Neural crest cell (in vitro differentiated cells): ENCODE results near the gene RNF123. TPM values are rescaled to one million over a fixed set of nuclear protein-coding genes. Genes with fewer than 3 reads are reported as not detected.

Experiments used
- DNase-seq: peaks from one replicate; pipeline ENCODE4 v3.0.0; 2021; ENCODE audit warnings: low read depth, mixed read lengths, low spot score
- H3K27ac Mint-ChIP-seq: one replicate; pipeline ENCODE4 v1.8.0; 2021; ENCODE audit warnings: mild to moderate bottlenecking, mixed read lengths; ENCODE audit not compliant: unreplicated experiment
- H3K27me3 Mint-ChIP-seq: 2 replicates; pipeline ENCODE4 v1.8.0; 2021; ENCODE audit warnings: low read depth, mild to moderate bottlenecking, mixed read lengths
- H3K36me3 Mint-ChIP-seq: 2 replicates; pipeline ENCODE4 v1.8.0; 2021; ENCODE audit warnings: low read depth, mild to moderate bottlenecking, mixed read lengths
- H3K4me1 Mint-ChIP-seq: 2 replicates; pipeline ENCODE4 v1.8.0; 2021; ENCODE audit warnings: mixed read lengths
- H3K4me3 Mint-ChIP-seq: one replicate; pipeline ENCODE4 v1.8.0; 2021; ENCODE audit warnings: mild to moderate bottlenecking, mixed read lengths
- H3K9me3 Mint-ChIP-seq: 2 replicates; pipeline ENCODE4 v1.8.0; 2021; ENCODE audit warnings: mixed read lengths
- total RNA-seq: library from RNA; stranded (reverse); gene quantifications from 2 replicates; pipeline ENCODE4 v1.2.1, GENCODE V29; 2021
- TF ChIP-seq, protein P1 (sequence below): fragments of 200-600 bp; sonication (generic); conservative IDR thresholded peaks from 2 replicates; pipeline ENCODE4 v1.5.0; 2021; ENCODE audit warnings: antibody characterized with exemption, mild to moderate bottlenecking

RNF123 gene
- total RNA-seq, 1 donor from 2014 or later, result 42.4 TPM

- H3K4me3 Mint-ChIP-seq, result no peak overlapping the region
- H3K9me3 Mint-ChIP-seq, result no peaks in the 10 kb centered on the region
- H3K27me3 Mint-ChIP-seq, result peaks cover 8% of the 10 kb centered on the region
- no peak for DNase-seq
- peaks cover 20% of the 10 kb centered on the region for H3K4me1 Mint-ChIP-seq
- TF ChIP-seq, protein P1, sequence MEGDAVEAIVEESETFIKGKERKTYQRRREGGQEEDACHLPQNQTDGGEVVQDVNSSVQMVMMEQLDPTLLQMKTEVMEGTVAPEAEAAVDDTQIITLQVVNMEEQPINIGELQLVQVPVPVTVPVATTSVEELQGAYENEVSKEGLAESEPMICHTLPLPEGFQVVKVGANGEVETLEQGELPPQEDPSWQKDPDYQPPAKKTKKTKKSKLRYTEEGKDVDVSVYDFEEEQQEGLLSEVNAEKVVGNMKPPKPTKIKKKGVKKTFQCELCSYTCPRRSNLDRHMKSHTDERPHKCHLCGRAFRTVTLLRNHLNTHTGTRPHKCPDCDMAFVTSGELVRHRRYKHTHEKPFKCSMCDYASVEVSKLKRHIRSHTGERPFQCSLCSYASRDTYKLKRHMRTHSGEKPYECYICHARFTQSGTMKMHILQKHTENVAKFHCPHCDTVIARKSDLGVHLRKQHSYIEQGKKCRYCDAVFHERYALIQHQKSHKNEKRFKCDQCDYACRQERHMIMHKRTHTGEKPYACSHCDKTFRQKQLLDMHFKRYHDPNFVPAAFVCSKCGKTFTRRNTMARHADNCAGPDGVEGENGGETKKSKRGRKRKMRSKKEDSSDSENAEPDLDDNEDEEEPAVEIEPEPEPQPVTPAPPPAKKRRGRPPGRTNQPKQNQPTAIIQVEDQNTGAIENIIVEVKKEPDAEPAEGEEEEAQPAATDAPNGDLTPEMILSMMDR, result no peak
- no peak overlapping the region for H3K27ac Mint-ChIP-seq
- peaks cover 6% of the 10 kb centered on the region for H3K36me3 Mint-ChIP-seq
Observed at GRCh38 chr3:49727154-49727923, 38.0 kb downstream of the RNF123 start.

- TF ChIP-seq, protein P1, result no peak
- Mint-ChIP-seq H3K36me3 (peaks cover 2% of the 10 kb centered on the region), H3K27ac (no peak overlapping the region), H3K4me3 (no peak overlapping the region), H3K4me1 (peaks cover 14% of the 10 kb centered on the region), H3K27me3 (peaks cover 4% of the 10 kb centered on the region), H3K9me3 (no peaks in the 10 kb centered on the region)
- DNase-seq, result no peak
Observed at GRCh38 chr3:49727924-49728361, 38.6 kb downstream of the RNF123 start.

DNA sequence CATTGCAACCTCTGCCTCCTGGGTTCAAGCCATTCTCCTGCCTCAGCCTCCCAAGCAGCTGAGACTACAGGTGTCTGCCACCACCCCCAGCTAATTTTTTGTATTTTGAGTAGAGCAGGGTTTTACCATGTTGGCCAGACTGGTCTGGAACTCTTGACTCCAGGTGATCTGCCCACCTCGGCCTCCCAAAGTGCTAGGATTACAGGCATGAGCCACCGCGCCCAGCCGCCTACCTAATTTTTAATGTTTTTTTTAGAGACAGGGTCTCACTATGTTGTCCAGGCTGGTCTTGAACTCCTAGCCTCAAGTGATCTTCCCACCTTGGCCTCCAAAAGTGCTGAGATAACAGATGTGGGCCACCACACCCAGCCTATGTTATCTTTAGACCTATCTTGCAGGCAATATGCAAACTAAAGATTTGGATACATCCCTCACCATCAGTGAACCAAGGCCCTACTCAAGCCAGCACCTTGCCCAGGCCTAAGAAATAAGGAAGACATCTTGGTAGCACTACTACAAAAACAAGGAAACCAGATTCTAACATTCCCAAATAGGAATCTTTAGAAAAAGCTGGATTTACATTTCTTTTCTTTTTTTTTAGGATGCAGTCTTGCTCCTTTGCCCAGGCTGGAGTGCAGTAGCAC is 40.7 kb downstream of the RNF123 start:
- no peaks in the 10 kb centered on the region for H3K9me3 Mint-ChIP-seq
- DNase-seq, result no peak
- no peaks in the 10 kb centered on the region for H3K27me3 Mint-ChIP-seq
- no peak overlapping the region for H3K4me3 Mint-ChIP-seq
- H3K27ac Mint-ChIP-seq, result no peak overlapping the region
- H3K4me1 Mint-ChIP-seq, result no peaks in the 10 kb centered on the region
- H3K36me3 Mint-ChIP-seq, result peaks cover 9% of the 10 kb centered on the region
- TF ChIP-seq, protein P1, result no peak

- H3K36me3 Mint-ChIP-seq, result peaks cover 19% of the 10 kb centered on the region
- no peak for DNase-seq
- H3K27ac Mint-ChIP-seq, result no peak overlapping the region
- no peaks in the 10 kb centered on the region for H3K27me3 Mint-ChIP-seq
- no peak overlapping the region for H3K4me3 Mint-ChIP-seq
- TF ChIP-seq, protein P1, result no peak
- no peaks in the 10 kb centered on the region for H3K9me3 Mint-ChIP-seq
- H3K4me1 Mint-ChIP-seq, result no peaks in the 10 kb centered on the region
Observed at GRCh38 chr3:49732597-49732996, 43.2 kb downstream of the RNF123 start.

- Mint-ChIP-seq H3K4me1 (no peaks in the 10 kb centered on the region), H3K36me3 (peaks cover 27% of the 10 kb centered on the region), H3K27ac (no peak overlapping the region), H3K4me3 (no peak overlapping the region), H3K27me3 (no peaks in the 10 kb centered on the region), H3K9me3 (no peaks in the 10 kb centered on the region)
- DNase-seq, result no peak
- TF ChIP-seq, protein P1, result no peak
Observed at GRCh38 chr3:49733551-49733950, 44.2 kb downstream of the RNF123 start.
